HFFc6 (cell line): ENCODE measurements around the gene CGNL1. TPM values are rescaled to one million over a fixed set of nuclear protein-coding genes. Genes with fewer than 3 reads are reported as not detected.

Source experiments
- DNase-seq: peaks from one replicate; pipeline ENCODE4 v3.0.0-alpha.2; 2018
- H3K27ac Mint-ChIP-seq: 2 replicates; pipeline ENCODE4 v1.8.0; 2020; ENCODE audit warnings: mild to moderate bottlenecking, mixed read lengths
- H3K27me3 Mint-ChIP-seq: 2 replicates; pipeline ENCODE4 v1.8.0; 2021; ENCODE audit warnings: mild to moderate bottlenecking, moderate library complexity, mixed read lengths; ENCODE audit not compliant: insufficient read depth
- H3K36me3 Mint-ChIP-seq: 2 replicates; pipeline ENCODE4 v1.8.0; 2021; ENCODE audit warnings: low read depth, mixed read lengths
- H3K4me1 Mint-ChIP-seq: 2 replicates; pipeline ENCODE4 v1.8.0; 2020; ENCODE audit warnings: low read depth, mixed read lengths
- H3K4me3 Mint-ChIP-seq: 2 replicates; pipeline ENCODE4 v1.8.0; 2020; ENCODE audit warnings: mild to moderate bottlenecking, moderate library complexity, mixed read lengths
- H3K9me3 Mint-ChIP-seq: 2 replicates; pipeline ENCODE4 v1.8.0; 2020; ENCODE audit warnings: mild to moderate bottlenecking, mixed read lengths
- total RNA-seq, 6 experiments: library from RNA; stranded (reverse); fragmentation: NEBNext Ultra II Directional; extraction: Animal tissue kit (Norgen Biotek cat#: 25700); gene quantifications; 2 replicates in 1 of 6; 3 replicates in 5 of 6; pipeline ENCODE4 v1.2.3, GENCODE V29; 2021
- TF ChIP-seq, protein P1 (sequence below): fragments of 200-600 bp; sonication (generic); IDR thresholded peaks from 2 replicates; pipeline ENCODE4 v1.5.0; 2021; ENCODE audit warnings: antibody characterized with exemption, mild to moderate bottlenecking

Gene CGNL1
- total RNA-seq, 6 experiments from 2014 or later, result 0.05 to 0.20 (median 0.10) TPM; not detected in 2

- Mint-ChIP-seq H3K36me3 (peaks cover 10% of the 10 kb centered on the region; the same call in 1 of the 2 replicates), H3K27me3 (no peaks in the 10 kb centered on the region; the same call in none of the 2 replicates), H3K9me3 (peaks cover 11% of the 10 kb centered on the region; the same call in 1 of the 2 replicates), H3K4me1 (peaks cover 15% of the 10 kb centered on the region), H3K4me3 (no peak overlapping the region), H3K27ac (no peak overlapping the region)
- TF ChIP-seq, protein P1, sequence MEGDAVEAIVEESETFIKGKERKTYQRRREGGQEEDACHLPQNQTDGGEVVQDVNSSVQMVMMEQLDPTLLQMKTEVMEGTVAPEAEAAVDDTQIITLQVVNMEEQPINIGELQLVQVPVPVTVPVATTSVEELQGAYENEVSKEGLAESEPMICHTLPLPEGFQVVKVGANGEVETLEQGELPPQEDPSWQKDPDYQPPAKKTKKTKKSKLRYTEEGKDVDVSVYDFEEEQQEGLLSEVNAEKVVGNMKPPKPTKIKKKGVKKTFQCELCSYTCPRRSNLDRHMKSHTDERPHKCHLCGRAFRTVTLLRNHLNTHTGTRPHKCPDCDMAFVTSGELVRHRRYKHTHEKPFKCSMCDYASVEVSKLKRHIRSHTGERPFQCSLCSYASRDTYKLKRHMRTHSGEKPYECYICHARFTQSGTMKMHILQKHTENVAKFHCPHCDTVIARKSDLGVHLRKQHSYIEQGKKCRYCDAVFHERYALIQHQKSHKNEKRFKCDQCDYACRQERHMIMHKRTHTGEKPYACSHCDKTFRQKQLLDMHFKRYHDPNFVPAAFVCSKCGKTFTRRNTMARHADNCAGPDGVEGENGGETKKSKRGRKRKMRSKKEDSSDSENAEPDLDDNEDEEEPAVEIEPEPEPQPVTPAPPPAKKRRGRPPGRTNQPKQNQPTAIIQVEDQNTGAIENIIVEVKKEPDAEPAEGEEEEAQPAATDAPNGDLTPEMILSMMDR, result no peak
- DNase-seq, result no peak
These were observed 23.6 kb upstream of the CGNL1 start for GRCh38 chr15:57352535-57353316.

DNA sequence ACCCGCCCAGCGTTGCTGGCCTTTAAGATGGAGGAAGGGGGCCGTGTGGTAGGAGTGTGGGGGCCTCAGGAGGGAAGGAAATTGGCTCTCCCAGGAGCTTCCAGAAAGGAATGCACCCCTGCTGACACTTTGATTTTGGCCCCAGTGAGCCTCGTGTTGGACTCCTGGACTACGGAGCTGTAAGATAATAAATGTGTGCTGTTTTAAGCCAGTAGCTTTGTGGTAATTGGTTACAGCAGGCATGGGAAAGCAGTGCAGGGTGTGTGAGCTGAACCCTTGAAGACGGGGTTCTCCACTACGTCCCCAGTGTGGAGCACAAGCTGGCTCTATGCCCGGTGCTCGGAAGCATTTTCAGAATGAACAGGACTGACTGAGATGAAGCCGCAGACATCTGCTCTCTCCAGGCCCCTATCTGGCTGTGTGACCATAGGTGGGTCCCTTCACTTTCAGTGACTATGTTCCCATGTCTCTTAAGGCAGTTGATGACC lies 22.9 kb upstream of the CGNL1 start:
- peaks cover 15% of the 10 kb centered on the region for H3K4me1 Mint-ChIP-seq
- H3K36me3 Mint-ChIP-seq, result 0 out of 2 replicates have a peak, but pooled peaks cover 4% of the 10 kb centered on the region
- peaks cover under 1% of the 10 kb centered on the region for H3K27me3 Mint-ChIP-seq
- H3K27ac Mint-ChIP-seq, result no peak overlapping the region
- TF ChIP-seq, protein P1, result no peak
- no peak overlapping the region for H3K4me3 Mint-ChIP-seq
- DNase-seq, result no peak
- H3K9me3 Mint-ChIP-seq, result peaks cover 6% of the 10 kb centered on the region; the same call in 1 of the 2 replicates

GRCh38 chr15:57354436-57355123 lies 21.7 kb upstream of the CGNL1 start:
- Mint-ChIP-seq H3K27ac (no peak overlapping the region), H3K4me3 (no peak overlapping the region)

DNA sequence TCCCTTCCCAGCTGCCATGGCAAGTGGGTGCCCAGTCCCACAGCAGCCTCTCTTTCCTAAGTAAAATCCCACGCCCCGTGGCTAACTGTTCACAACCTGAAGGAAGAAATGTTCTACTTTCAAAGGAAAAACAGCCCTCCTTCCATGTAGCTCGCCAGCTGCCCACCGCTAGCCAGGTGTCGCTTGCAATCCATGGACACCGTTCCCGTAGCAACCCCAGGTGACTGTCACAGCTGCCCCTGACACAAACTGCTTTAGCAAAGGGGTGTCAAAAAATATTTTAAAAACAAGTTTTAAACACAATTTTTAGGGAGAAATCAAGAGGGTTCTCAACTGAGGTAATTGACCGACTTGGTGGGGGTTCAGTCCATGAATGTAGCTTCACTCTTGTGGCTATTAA lies 21.0 kb upstream of the CGNL1 start:
- Mint-ChIP-seq H3K27ac (no peak overlapping the region), H3K4me3 (no peak overlapping the region), H3K27me3 (peaks cover 3% of the 10 kb centered on the region), H3K36me3 (no peaks in the 10 kb centered on the region), H3K4me1 (peaks cover 20% of the 10 kb centered on the region), H3K9me3 (no peaks in the 10 kb centered on the region)
- TF ChIP-seq, protein P1, result no peak
- DNase-seq, result no peak

More at GRCh38 chr15:57354436-57355123, 21.7 kb upstream of the CGNL1 start:
- Mint-ChIP-seq H3K4me1 (peaks cover 15% of the 10 kb centered on the region), H3K9me3 (no peaks in the 10 kb centered on the region), H3K27me3 (peaks cover 3% of the 10 kb centered on the region), H3K36me3 (no peaks in the 10 kb centered on the region)
- TF ChIP-seq, protein P1, result no peak
- no peak for DNase-seq

DNA sequence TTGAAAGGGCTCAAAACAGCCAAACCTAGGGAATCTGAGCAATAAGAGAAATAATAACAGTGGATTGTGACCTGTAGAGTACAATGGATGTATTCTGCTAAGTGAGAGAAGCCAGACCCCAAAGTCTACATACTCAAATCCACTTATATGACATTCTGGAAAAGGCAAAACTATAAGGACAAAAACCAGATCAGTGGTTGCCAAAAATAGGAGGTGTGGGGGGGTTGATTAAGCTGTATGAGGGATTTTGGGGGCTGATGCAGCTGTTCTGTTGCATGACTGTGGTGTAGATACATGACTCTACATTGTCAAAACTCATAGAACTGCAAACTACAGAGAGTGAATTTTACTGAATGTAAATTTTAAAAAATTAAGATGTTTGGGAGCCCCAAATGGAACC lies 20.1 kb upstream of the CGNL1 start:
- TF ChIP-seq, protein P1, result no peak
- Mint-ChIP-seq H3K4me1 (peaks cover 20% of the 10 kb centered on the region), H3K9me3 (no peaks in the 10 kb centered on the region), H3K27ac (no peak overlapping the region), H3K27me3 (peaks cover 3% of the 10 kb centered on the region; the same call in 1 of the 2 replicates), H3K36me3 (no peaks in the 10 kb centered on the region), H3K4me3 (no peak overlapping the region)
- DNase-seq, result no peak
